H1 (cell line): Measurements from ENCODE around the gene NDUFA12. TPM values are rescaled to one million over a fixed set of nuclear protein-coding genes. Genes with fewer than 3 reads are reported as not detected.

Source experiments
- CTCF ChIA-PET: fragments of 300-600 bp; sonication (Branson Sonifier 250); formaldehyde crosslinking; loops from one replicate; lab custom pipeline; 2021; ENCODE audit not compliant: partially characterized antibody; lab: Charles Lee
- POLR2A ChIA-PET: fragments of 300-600 bp; sonication (Branson Sonifier 250); formaldehyde crosslinking; loops from one replicate; lab custom pipeline; 2021; ENCODE audit warnings: inconsistent platforms; ENCODE audit not compliant: partially characterized antibody; lab: Charles Lee
- DNase-seq, 2 experiments: peaks; one replicate each; pipeline versions ENCODE4 v3.0.0 to v3.0.0-alpha.2; 2010 to 2022; ENCODE audit warnings: low spot score in 2 of 2, low read depth in 1 of 2, mixed read lengths in 1 of 2
- FAIRE-seq: peaks from 2 replicates; lab custom pipeline; 2011; peaks lifted over from hg19 to GRCh38; lab: Jason Lieb, UNC
- H2AFZ ChIP-seq: 2 replicates; pipeline ENCODE4 v1.8.1; 2012; ENCODE audit warnings: low read length, inconsistent platforms
- H2AK5ac ChIP-seq: 2 replicates; pipeline ENCODE4 v1.6.1; 2013; ENCODE audit warnings: low read depth, low read length
- H2BK120ac ChIP-seq: replicated peaks from 2 replicates; pipeline ENCODE3; 2013; ENCODE audit warnings: low read depth, low read length, inconsistent platforms
- H2BK12ac ChIP-seq: 2 replicates; pipeline ENCODE4 v1.6.1; 2013; ENCODE audit warnings: low read depth, low read length
- H2BK15ac ChIP-seq: 2 replicates; pipeline ENCODE4 v1.6.1; 2013; ENCODE audit warnings: low read length
- H2BK20ac ChIP-seq: 2 replicates; pipeline ENCODE4 v1.6.1; 2013; ENCODE audit warnings: low read length
- H2BK5ac ChIP-seq: 2 replicates; pipeline ENCODE4 v1.6.1; 2013; ENCODE audit warnings: low read depth, low read length
- H3K14ac ChIP-seq: 2 replicates; pipeline ENCODE4 v1.6.1; 2013; ENCODE audit warnings: inconsistent platforms; ENCODE audit not compliant: insufficient read length
- H3K18ac ChIP-seq: 2 replicates; pipeline ENCODE4 v1.6.1; 2013; ENCODE audit warnings: low read length; ENCODE audit errors: extremely low read depth
- H3K23ac ChIP-seq: 2 replicates; pipeline ENCODE4 v1.6.1; 2013; ENCODE audit warnings: inconsistent platforms; ENCODE audit not compliant: insufficient read length
- H3K23me2 ChIP-seq: 2 replicates; pipeline ENCODE4 v1.6.1; 2013; ENCODE audit warnings: low read depth, low read length
- H3K27ac ChIP-seq: 2 replicates; pipeline ENCODE4 v1.6.1; 2011; ENCODE audit warnings: low read depth, low read length, inconsistent platforms
- H3K27me3 ChIP-seq, 4 experiments: replicated peaks in 1 of 4; 1 replicate in 1 of 4; 2 replicates in 3 of 4; pipeline versions ENCODE4 v1.6.1 to v1.8.1; 2011 to 2013; ENCODE audit warnings: low read length in 3 of 4, mild to moderate bottlenecking in 3 of 4, inconsistent platforms in 2 of 4, mixed read lengths in 2 of 4, moderate library complexity in 1 of 4; ENCODE audit not compliant: control insufficient read depth in 3 of 4, insufficient read depth in 3 of 4; ENCODE audit errors: extremely low read depth in 1 of 4
- H3K36me3 ChIP-seq, 4 experiments: 2 replicates each; pipeline versions ENCODE4 v1.6.1 to v1.8.1; 2011 to 2013; ENCODE audit warnings: mild to moderate bottlenecking in 4 of 4, low read length in 3 of 4, moderate library complexity in 2 of 4, control low read depth in 1 of 4, inconsistent platforms in 1 of 4; ENCODE audit not compliant: insufficient read depth in 4 of 4, control insufficient read depth in 2 of 4
- H3K4ac ChIP-seq: replicated peaks from 2 replicates; pipeline ENCODE3; 2013; ENCODE audit warnings: low read length, low read depth, mixed read lengths, inconsistent platforms; ENCODE audit not compliant: insufficient read length
- H3K4me1 ChIP-seq, 4 experiments: replicated peaks in 1 of 4; 1 replicate in 1 of 4; 2 replicates in 3 of 4; pipeline versions ENCODE4 v1.6.1 to v1.8.1; 2011 to 2013; ENCODE audit warnings: low read length in 3 of 4, inconsistent platforms in 2 of 4, mixed read lengths in 1 of 4; ENCODE audit not compliant: insufficient read depth in 4 of 4, control insufficient read depth in 3 of 4
- H3K4me2 ChIP-seq, 2 experiments: 2 replicates each; pipeline versions ENCODE4 v1.6.1 to v1.8.1; 2011 to 2013; ENCODE audit warnings: low read depth in 2 of 2, low read length in 2 of 2, control low read depth in 1 of 2, inconsistent platforms in 1 of 2, mild to moderate bottlenecking in 1 of 2; ENCODE audit not compliant: insufficient read depth in 1 of 2
- H3K4me3 ChIP-seq, 4 experiments: fragments of 200-600, 300-600 bp in 1 of 4; sonication (generic), shearing (Covaris generic), sonication (Bioruptor Twin) in 1 of 4; 2 replicates each; pipeline versions ENCODE4 v1.5.1 to v1.8.1; 2011 to 2016; ENCODE audit warnings: low read length in 4 of 4, low read depth in 3 of 4, control low read depth in 2 of 4, inconsistent platforms in 2 of 4, mild to moderate bottlenecking in 2 of 4, mixed read lengths in 1 of 4, moderate library complexity in 1 of 4; ENCODE audit not compliant: insufficient read depth in 2 of 4; ENCODE audit errors: extremely low read depth in 1 of 4
- H3K56ac ChIP-seq: replicated peaks from 2 replicates; pipeline ENCODE3; 2013; ENCODE audit warnings: low read depth, mild to moderate bottlenecking, mixed read lengths, low read length, inconsistent platforms; ENCODE audit not compliant: insufficient read length
- H3K79me1 ChIP-seq: 2 replicates; pipeline ENCODE4 v1.6.1; 2013; ENCODE audit warnings: low read depth, low read length, control low read depth
- H3K79me2 ChIP-seq, 2 experiments: 2 replicates each; pipeline versions ENCODE4 v1.6.1 to v1.8.1; 2012 to 2013; ENCODE audit warnings: low read length in 2 of 2, mild to moderate bottlenecking in 2 of 2, inconsistent platforms in 1 of 2; ENCODE audit not compliant: insufficient read depth in 2 of 2, control insufficient read depth in 1 of 2
- H3K9ac ChIP-seq, 4 experiments: replicated peaks in 1 of 4; 1 replicate in 1 of 4; 2 replicates in 3 of 4; pipeline versions ENCODE4 v1.6.1 to v1.8.1; 2011 to 2013; ENCODE audit warnings: low read depth in 3 of 4, low read length in 3 of 4, control low read depth in 2 of 4, mild to moderate bottlenecking in 2 of 4, moderate library complexity in 2 of 4, inconsistent platforms in 1 of 4; ENCODE audit errors: extremely low read depth in 1 of 4
- H3K9me3 ChIP-seq, 2 experiments: 2 replicates each; pipeline versions ENCODE4 v1.6.1 to v1.8.1; 2012 to 2013; ENCODE audit warnings: mild to moderate bottlenecking in 2 of 2, moderate library complexity in 2 of 2, control low read depth in 1 of 2, inconsistent platforms in 1 of 2, low read depth in 1 of 2, low read length in 1 of 2, mixed read lengths in 1 of 2; ENCODE audit not compliant: insufficient read depth in 2 of 2
- H4K20me1 ChIP-seq, 2 experiments: replicated peaks in 1 of 2; 2 replicates each; pipeline versions ENCODE3 to v1.8.1; 2011 to 2013; ENCODE audit warnings: inconsistent platforms in 2 of 2, low read length in 2 of 2, mild to moderate bottlenecking in 1 of 2; ENCODE audit not compliant: insufficient read depth in 2 of 2, control insufficient read depth in 1 of 2
- H4K5ac ChIP-seq: 2 replicates; pipeline ENCODE4 v1.6.1; 2013; ENCODE audit warnings: low read length, low read depth, mixed read lengths, inconsistent platforms; ENCODE audit not compliant: insufficient read length
- H4K8ac ChIP-seq: 2 replicates; pipeline ENCODE4 v1.8.0; 2013; ENCODE audit warnings: mild to moderate bottlenecking, moderate library complexity, low read length, inconsistent platforms; ENCODE audit not compliant: insufficient read depth; ENCODE audit errors: extremely low read depth
- H4K91ac ChIP-seq: replicated peaks from 2 replicates; pipeline ENCODE3; 2013; ENCODE audit warnings: low read length, mixed read lengths, inconsistent platforms; ENCODE audit not compliant: insufficient read length
- CBX8 ChIP-seq: fragments of 300-800, 300-1000 bp; sonication (generic); IDR thresholded peaks from 2 replicates; pipeline ENCODE4 v1.7.1; 2016; ENCODE audit warnings: low read depth, low read length, borderline replicate concordance
- HDAC2 ChIP-seq, 2 experiments: fragments of 300-600 bp in 1 of 2; sonication (generic) in 1 of 2; IDR thresholded peaks; 2 replicates each; pipeline ENCODE4 v1.6.1; 2011 to 2012; ENCODE audit warnings: low read depth in 2 of 2, low read length in 2 of 2, mild to moderate bottlenecking in 2 of 2, moderate library complexity in 2 of 2, borderline replicate concordance in 1 of 2, inconsistent platforms in 1 of 2
- KDM1A ChIP-seq: fragments of 200-600, 300-600 bp; sonication (generic); IDR thresholded peaks from 2 replicates; pipeline ENCODE4 v1.7.1; 2016; ENCODE audit warnings: mild to moderate bottlenecking, low read length, borderline replicate concordance
- MAFK ChIP-seq: IDR thresholded peaks from 2 replicates; pipeline ENCODE4 v1.6.1; 2012; ENCODE audit warnings: low read depth, mild to moderate bottlenecking, improper control_type of control experiment, low read length
- POLR2AphosphoS5 ChIP-seq: IDR thresholded peaks from 2 replicates; pipeline ENCODE4 v1.6.1; 2011; ENCODE audit warnings: low read depth, low read length
- WGBS, 2 experiments: shearing (Covaris generic) in 1 of 2; methylation state at CpG; one replicate each; pipeline versions ENCODE4 v1.1.6 to v1.1.7; 2013 to 2015; ENCODE audit warnings: low lambda C conversion rate in 2 of 2, mixed read lengths in 2 of 2, inconsistent platforms in 1 of 2, low coverage in 1 of 2, missing lambda C conversion rate in 1 of 2; ENCODE audit not compliant: insufficient replicate concordance in 2 of 2, insufficient coverage in 1 of 2, insufficient read length in 1 of 2; ENCODE audit errors: extremely low coverage in 1 of 2, missing lambda C conversion rate in 1 of 2; 5-methylcytosine and 5-hydroxymethylcytosine counted together
- polyA plus RNA-seq, 7 experiments: library from polyadenylated mRNA; depleted of rRNA in 3 of 7; stranded (reverse) in 5 of 7; unstranded in 2 of 7; fragments of >200 nt in 5 of 7; fragments of 200-250 nt in 2 of 7; gene quantifications; 1 replicate in 5 of 7; 2 replicates in 1 of 7; 4 replicates in 1 of 7; pipeline versions ENCODE4 v1.2.1 to v1.2.3, GENCODE V29; 2011 to 2013; ENCODE audit warnings: missing spikeins in 2 of 7, mixed read lengths in 2 of 7
- total RNA-seq: library from RNA; stranded (reverse); fragmentation: NEBNext Ultra II Directional; extraction: Animal tissue kit (Norgen Biotek cat#: 25700); gene quantifications from 2 replicates; pipeline ENCODE4 v1.2.1, GENCODE V29; 2021

NDUFA12 gene
- total and polyA plus RNA-seq, 2 of the 8 experiments (the other 6 are each of a cell fraction or from before 2014, with no cell fraction given), result 98.1 to 157 TPM

DNA sequence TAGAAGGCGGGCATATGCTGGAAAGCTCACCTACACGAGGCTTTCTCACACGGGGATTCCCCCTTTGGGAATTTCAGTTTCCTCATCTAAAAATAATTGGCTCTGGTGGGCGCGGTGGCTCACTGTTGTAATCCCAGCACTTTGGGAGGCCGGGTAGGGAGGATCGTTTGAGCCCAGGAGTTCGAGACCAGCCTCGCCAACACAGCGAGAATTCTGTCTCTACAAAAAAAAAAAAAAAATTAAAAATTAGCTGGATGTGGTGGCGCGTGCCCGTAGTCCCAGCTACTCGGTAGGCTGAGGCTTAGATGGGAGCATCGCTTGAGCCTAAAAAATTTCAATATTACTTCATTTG, 400 bp upstream of the NDUFA12 start:
- Histone ChIP-seq H3K79me1 (no peaks in the 10 kb centered on the region), H2AK5ac (no peak overlapping the region), H3K27ac (no peak overlapping the region), H3K9me3 (peaks cover 0 to 2% of the 10 kb centered on the region in 2 experiments; a peak in 1 of 4 replicates), H3K18ac (no peak overlapping the region), H2AFZ (no peak overlapping the region), H2BK120ac (no peak overlapping the region), H3K4ac (no peak overlapping the region), H4K8ac (peak overlapping the region; percentile 89), H3K56ac (no peak overlapping the region), H3K23me2 (no peaks in the 10 kb centered on the region), H3K23ac (no peak overlapping the region), H2BK12ac (no peak overlapping the region), H4K20me1 (no peaks in the 10 kb centered on the region), H2BK15ac (no peak overlapping the region), H3K79me2 (peaks cover 0 to 17% of the 10 kb centered on the region in 2 experiments; a peak in 2 of 4 replicates), H3K9ac (no peak overlapping the region), H4K5ac (no peak overlapping the region), H3K4me3 (peak overlapping the region; percentile 78 to 95 (median 94); a peak in 5 of 8 replicates), H3K27me3 (no peaks in the 10 kb centered on the region), H2BK20ac (no peak overlapping the region), H3K14ac (no peak overlapping the region), H4K91ac (no peak overlapping the region), H3K4me2 (peak overlapping the region; percentile 73 to 75; a peak in 2 of 4 replicates), H2BK5ac (no peak overlapping the region)
- 79% methylated on average over 15 of the region's 15 CpGs; no CpG with 5 or more reads in 1 of the 2 experiments for WGBS, 2 experiments
- POLR2A ChIA-PET, result interaction anchor here (0.6 to 2.0 kb wide), 19 partner anchors 8 to 470 kb away, joined by 3 to 17 read pairs (median 4); partner anchors contain the start of genes FGD6, METAP2, NR2C1 and VEZT
- CTCF ChIA-PET, result interaction anchor here (0.6 to 1.2 kb wide), 6 partner anchors 64 to 332 kb away, joined by 3 to 4 read pairs (median 3); no protein-coding TSS in a partner anchor
- no peak for FAIRE-seq
- TF ChIP-seq HDAC2 (IDR thresholded peaks at IDR 0.05; ENCODE audit: borderline replicate concordance in 1 of 2, low read depth in 2 of 2, low read length in 2 of 2) (no peak), MAFK (no peak), KDM1A (peak; percentile 71; the same call in 1 of the 2 replicates), CBX8 (no peak), POLR2AphosphoS5 (no peak)
- TF ChIP-seq, all 59 proteins: peak for 1
- H3K36me3 ChIP-seq, result 0 out of 8 replicates have a peak, but pooled peaks cover 0 to 4% (median 0%) of the 10 kb centered on the region in 4 experiments
- H3K4me1 ChIP-seq, result no peaks in the 10 kb centered on the region
- no peak for DNase-seq
